Heart right ventricle (tissue), 16 donors: ENCODE results near the gene FAM50B. TPM values are rescaled to one million over a fixed set of nuclear protein-coding genes. Genes with fewer than 3 reads are reported as not detected.

Experiments used
- ATAC-seq, 8 donors: fragments of 200-7000 bp; cut with Tn5 transposase; one replicate each; pipeline ENCODE4 v1.9.1; 2020; ENCODE audit warnings: mild to moderate bottlenecking in 8 of 8, moderate library complexity in 8 of 8, moderate number of reproducible peaks in 1 of 8
- DNase-seq, 2 donors: peaks; one replicate each; pipeline ENCODE4 v3.0.0-alpha.2; 2020
- H3K27ac ChIP-seq, 10 donors: fragments of 200-600 bp; sonication (generic) in 2 of 10; one replicate each; pipeline versions ENCODE4 v1.5.0 to v1.8.0; 2020 to 2022; ENCODE audit warnings: mild to moderate bottlenecking in 3 of 10
- H3K27me3 ChIP-seq, 7 donors: fragments of 200-600 bp; one replicate each; pipeline ENCODE4 v1.8.0; 2021 to 2022; ENCODE audit warnings: mild to moderate bottlenecking in 2 of 7
- H3K36me3 ChIP-seq, 9 donors: fragments of 200-600 bp; sonication (generic) in 1 of 9; one replicate each; pipeline versions ENCODE4 v1.5.0 to v1.8.0; 2020 to 2022; ENCODE audit warnings: mild to moderate bottlenecking in 2 of 9
- H3K4me1 ChIP-seq, 9 donors: fragments of 200-600 bp; sonication (generic) in 1 of 9; one replicate each; pipeline versions ENCODE4 v1.5.0 to v1.8.0; 2020 to 2022; ENCODE audit warnings: mild to moderate bottlenecking in 4 of 9
- H3K4me3 ChIP-seq, 10 donors: fragments of 200-600 bp; sonication (generic) in 2 of 10; one replicate each; pipeline versions ENCODE4 v1.5.0 to v1.8.0; 2020 to 2022; ENCODE audit warnings: mild to moderate bottlenecking in 7 of 10, moderate library complexity in 2 of 10
- H3K9me3 ChIP-seq, 11 donors: fragments of 200-600 bp in 10 of 11; sonication (generic) in 2 of 11; one replicate each; pipeline versions ENCODE4 v1.5.0 to v1.8.0; 2013 to 2022; ENCODE audit warnings: mild to moderate bottlenecking in 2 of 11, control low read depth in 1 of 11, moderate library complexity in 1 of 11
- CTCF ChIP-seq, 9 donors: fragments of 200-600 bp; sonication (generic) in 2 of 9; IDR thresholded peaks; one replicate each; pipeline versions ENCODE4 v1.5.0 to v1.8.0; 2021 to 2022; ENCODE audit warnings: antibody characterized with exemption in 9 of 9, mild to moderate bottlenecking in 5 of 9, moderate library complexity in 1 of 9
- WGBS, 2 donors: extraction: QIAGEN DNeasy Blood & Tissue Kit; methylation state at CpG; one replicate each; pipeline ENCODE4 v1.1.7; 2013; ENCODE audit warnings: inconsistent platforms in 1 of 2; 5-methylcytosine and 5-hydroxymethylcytosine counted together
- intact Hi-C, 10 donors: fragments of 100-400 bp; cut with DNase I; formaldehyde crosslinking; loops; one replicate each; pipeline versions ENCODE4 v1.11.1 to v1.14.2; 2022
- polyA plus RNA-seq, 2 donors: library from polyadenylated mRNA; stranded (reverse); fragments of 200-250 nt; gene quantifications; one replicate each; pipeline ENCODE4 v1.2.3, GENCODE V29; 2013
- total RNA-seq, 10 donors: library from RNA; stranded (reverse); fragmentation: NEBNext Ultra II Directional in 3 of 10; extraction: Animal tissue kit (Norgen Biotek cat#: 25700) in 3 of 10; gene quantifications; one replicate each; pipeline versions ENCODE4 v1.2.1 to v1.2.4, GENCODE V29; 2021 to 2023
- donor health status: Arrhythmogenic right ventricular cardiomyopathy.
- donor health status: ischemic (EF 13 %, LVEDD 7.1; RV severe dilation, severe dysfunction).
- donor health status: healthy with polysubstance abuse.
- donor health status: DM: no; HTN: yes; CAD: no.
- donor health status: DM: no; HTN: no; CAD: no.
- donor health status: ischemic (EF 25% LVEDD 6.9; RV normal size, moderate dysfunction).
- donor health status: ischemic (EF 25% LVEDD 5.7; RV mildly dilated, moderate dysfunction).
- donor health status: healthy.
- donor health status: DM: yes; HTN: yes; CAD: no.
- donor health status: Ischemic cardiomyopathy.
- donor health status: ischemic (EF 35%, LVEDD 5.7; RV mildly dilated, moderate dysfunction).
- donor health status: nonischemic (EF 11% LVEDD 7.7; RV severe dilation, severe dysfunction).
- donor health status: DM: yes; HTN: yes; CAD: no.
- donor health status: PGD.
- donor health status: ischemic (EF 29% LVEDD 5.4; RV normal size, mild dysfunction).
- donor health status: nonischemic (EF 23%, LVEDD 6.1; RV moderate dilation, normal function).

FAM50B gene
- total and polyA plus RNA-seq, 12 donors: 5.9 to 31.3 (median 22.4) TPM

GRCh38 chr6:3871515-3871914 is 22.3 kb downstream of the FAM50B start:
- TF ChIP-seq CTCF (IDR thresholded peaks at IDR 0.05): no peak
- H3K27ac ChIP-seq: no peak overlapping the region
- intact Hi-C loops: no loop called here
- ATAC-seq (no peak), DNase-seq (no peak)
- peaks cover 0 to 8% (median 0%) of the 10 kb centered on the region in 9 donors for H3K4me1 ChIP-seq
- 88 to 95% methylated on average over 4 of the region's 4 CpGs for WGBS, 2 donors
- no peaks in the 10 kb centered on the region for H3K9me3 ChIP-seq
- no peaks in the 10 kb centered on the region for H3K27me3 ChIP-seq
- no peak overlapping the region for H3K4me3 ChIP-seq
- H3K36me3 ChIP-seq: no peaks in the 10 kb centered on the region

- Histone ChIP-seq H3K4me1 (peaks cover 0 to 12% (median 0%) of the 10 kb centered on the region in 9 donors), H3K4me3 (no peak overlapping the region), H3K27me3 (no peaks in the 10 kb centered on the region), H3K9me3 (no peaks in the 10 kb centered on the region), H3K27ac (no peak overlapping the region), H3K36me3 (no peaks in the 10 kb centered on the region)
- DNase-seq (no peak), ATAC-seq (no peak)
- no peak for TF ChIP-seq CTCF (IDR thresholded peaks at IDR 0.05)
- whole genome bisulfite sequencing, 2 donors: 96 to 98% methylated on average over 8 of the region's 8 CpGs
- intact Hi-C loops: no loop called here
Measured at GRCh38 chr6:3871939-3872338, 22.8 kb downstream of the FAM50B start.

- H3K27ac ChIP-seq: no peak overlapping the region
- WGBS, 2 donors: 92 to 97% methylated on average over 12 of the region's 12 CpGs
- DNase-seq: no peak
- no peak overlapping the region for H3K4me3 ChIP-seq
- TF ChIP-seq CTCF (IDR thresholded peaks at IDR 0.05): no peak
- ATAC-seq: no peak
- no peaks in the 10 kb centered on the region for H3K9me3 ChIP-seq
- peaks cover 0 to 13% (median 0%) of the 10 kb centered on the region in 9 donors for H3K4me1 ChIP-seq
- no peaks in the 10 kb centered on the region for H3K27me3 ChIP-seq
- intact Hi-C loops: no loop called here
- H3K36me3 ChIP-seq: no peaks in the 10 kb centered on the region
Measured at GRCh38 chr6:3872370-3872854, 23.2 kb downstream of the FAM50B start.

- intact Hi-C loops: no loop called here
- 94 to 95% methylated on average over 4 of the region's 4 CpGs for WGBS, 2 donors
- H3K4me1 ChIP-seq: peaks cover 0 to 10% (median 0%) of the 10 kb centered on the region in 9 donors
- ATAC-seq (no peak), DNase-seq (no peak)
- no peaks in the 10 kb centered on the region for H3K27me3 ChIP-seq
- no peak overlapping the region for H3K27ac ChIP-seq
- no peak overlapping the region for H3K4me3 ChIP-seq
- TF ChIP-seq CTCF (IDR thresholded peaks at IDR 0.05): no peak
- no peaks in the 10 kb centered on the region for H3K9me3 ChIP-seq
- no peaks in the 10 kb centered on the region for H3K36me3 ChIP-seq
Measured at GRCh38 chr6:3873051-3873450, 23.9 kb downstream of the FAM50B start.
